Measurements from ENCODE around the gene LRRC8C.
"Not testable (repeated sequence)": the region's sequence is repeated elsewhere in the genome, so short reads cannot be mapped to it uniquely, and the experiment has no call there.

The LRRC8C gene

GRCh38 chr1:89590341-89591080, 42.4 kb upstream of the LRRC8C start:
- peaks cover 11% of the 10 kb centered on the region for H3K4me1 ChIP-seq (ENCODE audit: insufficient read depth, low read length, severe bottlenecking)
- H3K4me3 ChIP-seq (ENCODE audit: low read depth, low read length, poor library complexity, severe bottlenecking): no peak overlapping the region
- no peaks in the 10 kb centered on the region for H3K27me3 ChIP-seq (ENCODE audit: insufficient read depth, low read length)
- no peak overlapping the region for H3K9ac ChIP-seq (ENCODE audit: low read length)
- H3F3A ChIP-seq (ENCODE audit: insufficient read depth, low read length): no peaks in the 10 kb centered on the region
- TF ChIP-seq EZH2 (IDR thresholded peaks at IDR 0.05; ENCODE audit: borderline replicate concordance, low read length) (no peak), CTCF (IDR thresholded peaks at IDR 0.05; ENCODE audit: low read length) (no peak)
- no peaks in the 10 kb centered on the region for H3K9me2 ChIP-seq (ENCODE audit: low read depth, low read length)
- no peak overlapping the region for H3K4me2 ChIP-seq (ENCODE audit: low read length)
- H3K79me2 ChIP-seq (ENCODE audit: insufficient read depth, low read length): no peaks in the 10 kb centered on the region
- H3K9me3 ChIP-seq (ENCODE audit: low read length): no peaks in the 10 kb centered on the region
- no peak overlapping the region for H3K27ac ChIP-seq (ENCODE audit: low read depth, low read length, poor library complexity, severe bottlenecking)
- H2AFZ ChIP-seq (ENCODE audit: low read length): no peak overlapping the region
- peaks cover 34% of the 10 kb centered on the region; the same call in 1 of the 2 replicates for H3K36me3 ChIP-seq (ENCODE audit: insufficient read depth, low read length)
- no peaks in the 10 kb centered on the region for H4K20me1 ChIP-seq (ENCODE audit: insufficient read depth, low read length)

GRCh38 chr1:89592861-89593302, 40.0 kb upstream of the LRRC8C start:
- not testable (repeated sequence) for H2AFZ ChIP-seq (ENCODE audit: low read length); H4K20me1 ChIP-seq (ENCODE audit: insufficient read depth, low read length); H3K4me3 ChIP-seq (ENCODE audit: low read depth, low read length, poor library complexity, severe bottlenecking); H3K27ac ChIP-seq (ENCODE audit: low read depth, low read length, poor library complexity, severe bottlenecking); H3K79me2 ChIP-seq (ENCODE audit: insufficient read depth, low read length); H3K9me3 ChIP-seq (ENCODE audit: low read length); H3F3A ChIP-seq (ENCODE audit: insufficient read depth, low read length); H3K4me2 ChIP-seq (ENCODE audit: low read length); H3K27me3 ChIP-seq (ENCODE audit: insufficient read depth, low read length); H3K9me2 ChIP-seq (ENCODE audit: low read depth, low read length); H3K9ac ChIP-seq (ENCODE audit: low read length)
- H3K4me1 ChIP-seq (ENCODE audit: insufficient read depth, low read length, severe bottlenecking): peaks cover 12% of the 10 kb centered on the region
- H3K36me3 ChIP-seq (ENCODE audit: insufficient read depth, low read length): peaks cover 20% of the 10 kb centered on the region; the same call in 1 of the 2 replicates

GRCh38 chr1:89594096-89594740, 38.7 kb upstream of the LRRC8C start:
- no peaks in the 10 kb centered on the region for H4K20me1 ChIP-seq (ENCODE audit: insufficient read depth, low read length)
- peaks cover 12% of the 10 kb centered on the region for H3K4me1 ChIP-seq (ENCODE audit: insufficient read depth, low read length, severe bottlenecking)
- H3K9me3 ChIP-seq (ENCODE audit: low read length): no peaks in the 10 kb centered on the region
- H3K4me3 ChIP-seq (ENCODE audit: low read depth, low read length, poor library complexity, severe bottlenecking): no peak overlapping the region
- no peaks in the 10 kb centered on the region for H3F3A ChIP-seq (ENCODE audit: insufficient read depth, low read length)
- no peak overlapping the region for H2AFZ ChIP-seq (ENCODE audit: low read length)
- no peak for TF ChIP-seq EZH2 (IDR thresholded peaks at IDR 0.05; ENCODE audit: borderline replicate concordance, low read length)
- no peak for TF ChIP-seq CTCF (IDR thresholded peaks at IDR 0.05; ENCODE audit: low read length)
- H3K27ac ChIP-seq (ENCODE audit: low read depth, low read length, poor library complexity, severe bottlenecking): no peak overlapping the region
- H3K9ac ChIP-seq (ENCODE audit: low read length): no peak overlapping the region
- H3K27me3 ChIP-seq (ENCODE audit: insufficient read depth, low read length): no peaks in the 10 kb centered on the region
- H3K9me2 ChIP-seq (ENCODE audit: low read depth, low read length): no peaks in the 10 kb centered on the region
- peaks cover 15% of the 10 kb centered on the region; the same call in 1 of the 2 replicates for H3K36me3 ChIP-seq (ENCODE audit: insufficient read depth, low read length)
- H3K4me2 ChIP-seq (ENCODE audit: low read length): no peak overlapping the region
- no peaks in the 10 kb centered on the region for H3K79me2 ChIP-seq (ENCODE audit: insufficient read depth, low read length)

All from OCI-LY1 (cell line).